MG63 (cell line): Measurements from ENCODE around the gene MAPKBP1. TPM values are rescaled to one million over a fixed set of nuclear protein-coding genes. Genes with fewer than 3 reads are reported as not detected.
"Not testable (repeated sequence)": the region's sequence is repeated elsewhere in the genome, so short reads cannot be mapped to it uniquely, and the experiment has no call there.

Source experiments
- DNase-seq: peaks from one replicate; pipeline ENCODE4 v3.0.0-alpha.2; 2020
- H3K27me3 ChIP-seq: fragments of 250-450 bp; sonication (Bioruptor Pico); 2 replicates; pipeline ENCODE4 v1.5.1; 2020; ENCODE audit warnings: mild to moderate bottlenecking, moderate library complexity
- H3K36me3 ChIP-seq: fragments of 250-450 bp; sonication (Bioruptor Pico); 2 replicates; pipeline ENCODE4 v1.5.1; 2020; ENCODE audit warnings: mild to moderate bottlenecking, moderate library complexity
- H3K4me3 ChIP-seq: fragments of 250-450 bp; sonication (Bioruptor Pico); 2 replicates; pipeline ENCODE4 v1.5.1; 2020; ENCODE audit warnings: mild to moderate bottlenecking, moderate library complexity
- H3K9me3 ChIP-seq: fragments of 250-450 bp; sonication (Bioruptor Pico); 2 replicates; pipeline ENCODE4 v1.5.1; 2020; ENCODE audit warnings: mild to moderate bottlenecking, moderate library complexity
- total RNA-seq: library from RNA; depleted of rRNA; stranded (reverse); fragments of >200 nt; shearing (Covaris generic); gene quantifications from 2 replicates; pipeline ENCODE4 v1.2.3, GENCODE V29; 2014; ENCODE audit warnings: low replicate concordance

MAPKBP1 gene
- total RNA-seq, 1 experiment from 2014 or later: 2.9 TPM

DNA sequence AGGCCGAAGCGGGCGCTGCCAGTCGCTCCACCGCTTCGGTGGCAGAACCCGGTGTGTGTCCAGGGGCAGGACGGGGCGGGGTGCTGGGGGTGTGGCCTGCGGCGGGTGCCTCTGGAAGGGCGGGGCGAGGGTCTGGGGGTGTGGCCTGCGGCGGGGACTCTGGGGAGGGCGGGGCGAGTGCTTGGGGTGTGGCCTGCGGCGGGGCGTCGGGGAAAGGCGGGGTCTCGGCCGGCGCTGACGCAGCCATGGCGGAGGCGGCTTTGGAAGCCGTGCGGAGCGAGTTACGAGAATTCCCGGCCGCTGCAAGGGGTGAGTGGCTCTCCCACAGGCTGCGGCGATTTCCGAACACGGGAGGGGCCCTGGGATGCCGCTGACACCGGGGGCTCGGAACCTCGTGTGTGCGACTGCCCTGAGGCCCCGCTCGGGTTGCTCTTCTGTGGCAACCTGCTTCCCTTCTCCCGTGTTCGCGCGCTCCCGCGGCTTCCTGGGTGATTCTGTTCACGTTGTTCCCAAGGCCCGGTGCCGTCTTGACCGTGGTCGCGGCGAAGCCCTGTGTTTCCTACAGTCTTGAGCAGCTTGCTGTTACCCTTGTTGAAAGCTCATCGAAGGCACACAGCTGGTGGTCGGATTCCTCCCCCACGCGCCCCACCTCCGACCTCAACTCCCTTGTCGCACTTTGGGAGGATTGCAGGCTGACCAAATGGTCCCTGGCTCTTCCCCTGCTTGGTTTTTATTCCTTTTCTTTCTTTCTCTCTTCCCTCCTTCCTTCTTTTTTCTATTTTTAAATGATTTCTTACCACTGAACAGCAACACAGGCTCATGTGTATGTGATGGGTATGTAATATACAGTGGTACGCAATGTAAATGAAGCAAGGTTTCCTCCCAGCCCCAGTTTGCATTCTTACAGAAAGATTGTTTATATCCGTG, 53.9 kb downstream of the MAPKBP1 start, which contains the start of gene JMJD7:
Gene JMJD7, plus strand, starts transcription at position 213 of the 927 bp plus-strand sequence. Its CDS starts 33 bp downstream, at position 246.
- peak; percentile 84 for DNase-seq
- Histone ChIP-seq H3K27me3 (no peaks in the 10 kb centered on the region), H3K9me3 (no peaks in the 10 kb centered on the region), H3K4me3 (peak within 1 kb of the TSS; percentile 87), H3K36me3 (no peaks in the 10 kb centered on the region)

DNA sequence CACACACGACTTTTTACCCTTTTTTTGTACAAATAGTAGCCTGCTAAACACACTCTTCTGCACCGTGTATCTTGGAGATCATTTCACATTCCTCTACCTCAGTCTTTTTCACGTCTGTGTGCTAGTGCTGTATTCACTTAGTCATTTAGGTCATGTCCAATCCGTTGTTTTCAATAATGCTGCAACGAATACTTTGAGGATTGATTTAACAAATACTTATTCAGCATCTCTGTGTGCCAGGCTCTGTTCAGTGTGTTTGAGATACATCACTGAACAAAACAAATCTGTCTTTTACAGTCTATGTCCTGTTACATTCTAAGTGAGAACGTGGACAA, 54.5 kb downstream of the MAPKBP1 start:
- H3K9me3 ChIP-seq: no peaks in the 10 kb centered on the region
- no peak for DNase-seq
- H3K27me3 ChIP-seq: no peaks in the 10 kb centered on the region
- no peaks in the 10 kb centered on the region for H3K36me3 ChIP-seq
- H3K4me3 ChIP-seq: peak overlapping the region; percentile 87

DNA sequence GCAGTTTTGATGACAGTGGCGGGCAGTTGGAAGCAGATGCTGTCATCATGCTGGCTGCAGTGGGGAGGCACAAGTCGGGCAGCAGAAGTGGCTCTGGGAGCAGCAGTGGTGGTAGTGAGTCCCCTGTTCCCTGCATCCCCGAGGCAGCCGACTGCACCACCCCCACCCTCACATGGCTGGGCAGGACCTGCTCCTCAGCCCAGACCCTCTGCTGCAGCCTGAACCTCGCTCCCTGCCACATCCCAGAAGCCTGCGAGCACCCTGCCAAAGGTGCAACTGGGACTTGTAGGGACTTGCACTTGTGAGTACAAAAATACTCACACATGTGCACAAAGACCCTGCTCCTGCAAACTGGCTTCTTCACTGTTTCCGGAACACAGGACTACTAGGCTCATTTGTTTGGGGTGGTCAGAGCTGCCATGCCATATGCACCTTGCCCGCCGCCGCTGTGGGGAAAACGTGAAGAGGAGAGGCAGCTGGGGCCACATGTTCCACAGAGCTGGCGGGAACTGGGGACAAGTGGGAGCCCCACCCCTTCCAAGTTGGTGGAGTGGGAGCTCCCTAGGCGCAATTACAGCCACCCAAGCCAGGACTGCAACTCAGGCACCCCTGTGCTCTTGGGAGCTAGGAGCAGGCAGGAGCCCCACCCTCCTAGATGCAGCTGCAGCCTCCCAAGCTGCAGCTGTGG, 55.8 kb downstream of the MAPKBP1 start:
- H3K9me3 ChIP-seq: no peaks in the 10 kb centered on the region
- no peaks in the 10 kb centered on the region for H3K36me3 ChIP-seq
- DNase-seq: no peak
- no peaks in the 10 kb centered on the region for H3K27me3 ChIP-seq
- H3K4me3 ChIP-seq: no peak overlapping the region

DNA sequence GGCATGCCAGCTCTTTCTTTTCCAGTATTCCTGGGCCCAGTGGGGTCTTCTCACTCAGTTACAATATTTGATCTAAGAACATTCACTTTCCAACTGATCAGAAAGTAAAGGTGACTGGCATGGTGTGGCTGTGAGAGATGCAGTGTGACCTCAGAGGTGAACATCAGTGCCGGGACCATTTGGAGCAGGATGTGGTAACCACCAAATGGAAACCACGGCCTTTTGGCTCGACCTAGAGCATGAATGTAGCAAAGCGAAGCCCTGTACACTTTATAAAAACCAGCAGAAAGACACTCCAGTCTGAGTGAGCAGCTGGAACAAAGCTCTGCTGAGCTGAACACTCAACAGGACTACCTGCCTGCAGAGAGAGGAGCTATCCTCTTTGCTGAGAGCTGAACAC, 57.0 kb downstream of the MAPKBP1 start:
- not testable (repeated sequence) for H3K9me3 ChIP-seq, DNase-seq, H3K27me3 ChIP-seq, H3K4me3 ChIP-seq, H3K36me3 ChIP-seq

DNA sequence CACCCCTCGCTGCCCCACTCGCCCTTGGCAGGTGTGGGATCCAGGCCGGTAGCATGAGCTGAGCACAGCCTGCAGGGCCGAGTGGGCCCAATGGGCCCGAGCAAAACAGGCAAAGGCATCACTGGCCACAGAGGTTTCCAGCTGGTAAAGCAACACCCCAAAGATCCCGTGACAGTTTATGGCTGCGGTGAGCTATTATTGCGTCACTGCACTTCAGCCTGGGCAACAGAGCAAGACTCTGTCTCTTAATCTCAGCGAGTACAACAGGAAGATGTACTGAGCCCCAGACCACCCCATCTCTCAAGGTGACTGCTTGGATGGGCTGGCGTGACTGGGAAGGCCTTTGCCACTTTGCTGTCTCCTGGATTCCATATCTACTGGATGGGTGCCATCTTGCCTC, 57.9 kb downstream of the MAPKBP1 start:
- Histone ChIP-seq H3K9me3 (no peaks in the 10 kb centered on the region), H3K4me3 (no peak overlapping the region), H3K27me3 (no peaks in the 10 kb centered on the region), H3K36me3 (no peaks in the 10 kb centered on the region)
- no peak for DNase-seq

DNA sequence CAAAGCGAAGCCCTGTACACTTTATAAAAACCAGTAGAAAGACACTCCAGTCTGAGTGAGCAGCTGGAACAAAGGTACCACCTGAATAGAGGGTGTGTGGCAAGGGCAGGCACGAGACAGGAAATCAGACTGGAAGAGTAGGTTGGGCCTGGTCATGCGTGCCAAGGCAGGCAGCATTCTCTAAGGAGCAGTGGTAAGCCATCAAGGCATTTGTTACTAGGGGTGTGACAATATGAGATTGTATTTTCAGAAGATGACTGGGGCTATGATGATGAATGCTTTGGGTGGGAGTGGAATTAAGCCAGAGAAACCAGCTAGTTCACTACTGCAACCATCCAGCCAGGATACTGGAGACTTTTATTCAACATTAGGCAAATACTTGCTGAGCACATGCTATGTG, 58.6 kb downstream of the MAPKBP1 start:
- Histone ChIP-seq H3K36me3 (no peaks in the 10 kb centered on the region), H3K9me3 (no peaks in the 10 kb centered on the region), H3K4me3 (no peak overlapping the region), H3K27me3 (no peaks in the 10 kb centered on the region)
- no peak for DNase-seq

DNA sequence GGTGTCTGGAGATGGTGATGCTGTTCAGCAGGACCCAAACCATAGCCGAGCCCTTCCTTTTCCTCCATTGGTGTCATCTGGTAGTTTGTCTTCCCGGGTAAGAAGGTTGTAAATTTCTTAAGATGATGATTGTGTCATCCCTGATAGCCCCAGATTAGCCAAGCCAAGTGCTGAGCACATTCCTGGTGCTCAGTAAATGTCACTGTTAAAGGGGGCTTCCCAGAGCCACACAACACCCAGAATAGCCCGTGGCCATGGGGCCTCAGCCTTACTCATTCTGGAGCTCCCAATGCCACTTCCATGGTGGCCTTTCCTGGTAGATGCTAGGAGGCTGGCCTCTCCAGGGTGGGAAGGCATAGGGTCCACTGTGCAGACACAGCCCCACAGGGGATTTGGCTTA, 59.8 kb downstream of the MAPKBP1 start:
- Histone ChIP-seq H3K27me3 (no peaks in the 10 kb centered on the region), H3K9me3 (no peaks in the 10 kb centered on the region), H3K4me3 (no peak overlapping the region), H3K36me3 (no peaks in the 10 kb centered on the region)
- no peak for DNase-seq

DNA sequence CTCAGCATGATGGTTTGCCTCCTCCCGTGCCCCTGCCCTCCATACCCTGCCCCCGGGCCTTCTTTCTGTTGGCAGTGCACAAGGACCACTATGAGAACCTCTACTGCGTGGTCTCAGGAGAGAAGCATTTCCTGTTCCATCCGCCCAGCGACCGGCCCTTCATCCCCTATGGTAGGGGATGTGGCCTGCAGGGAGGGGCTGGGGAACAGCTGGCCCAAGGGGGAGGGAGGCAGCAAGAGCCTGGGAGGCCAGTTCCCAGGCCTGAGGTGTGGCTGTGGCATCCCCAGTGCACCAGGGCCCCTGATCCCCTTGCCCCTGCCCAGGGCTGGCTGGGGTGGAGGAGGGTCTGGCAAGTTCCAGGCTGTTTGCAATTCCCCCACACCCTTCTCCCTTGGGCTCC, 61.8 kb downstream of the MAPKBP1 start:
- Histone ChIP-seq H3K36me3 (no peaks in the 10 kb centered on the region), H3K4me3 (no peak overlapping the region), H3K27me3 (no peaks in the 10 kb centered on the region), H3K9me3 (no peaks in the 10 kb centered on the region)
- no peak for DNase-seq

DNA sequence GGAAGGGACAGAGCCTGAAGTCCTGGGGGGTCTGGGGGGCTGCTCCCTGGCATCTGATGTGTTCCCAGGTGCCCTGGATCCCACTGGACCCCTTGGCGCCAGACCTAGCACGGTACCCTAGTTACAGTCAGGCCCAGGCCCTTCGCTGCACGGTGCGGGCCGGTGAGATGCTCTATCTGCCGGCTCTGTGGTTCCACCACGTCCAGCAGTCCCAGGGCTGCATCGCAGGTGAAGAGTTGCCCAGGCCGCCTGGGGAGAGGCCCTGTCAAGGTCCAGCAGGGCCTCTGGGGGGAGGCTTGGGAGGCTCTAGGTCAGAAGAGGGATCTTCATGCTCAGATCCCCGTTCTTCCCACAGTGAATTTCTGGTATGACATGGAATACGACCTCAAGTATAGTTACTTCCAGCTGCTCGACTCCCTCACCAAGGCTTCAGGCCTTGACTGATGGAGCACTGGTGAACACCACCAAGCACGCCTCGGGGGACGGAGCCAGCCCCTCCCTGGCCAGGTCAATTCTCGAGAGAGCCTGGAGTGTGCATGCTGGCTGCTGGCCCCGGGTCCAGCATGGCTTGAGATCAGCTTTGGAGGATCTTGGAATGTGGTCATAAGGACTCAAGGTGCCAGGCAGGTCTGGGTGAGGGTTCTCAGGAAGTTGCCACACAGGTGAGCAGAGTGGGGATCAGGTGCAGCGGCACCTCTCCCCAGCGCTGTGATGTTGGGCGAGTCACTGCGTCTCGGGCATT, 62.6 kb downstream of the MAPKBP1 start:
- Histone ChIP-seq H3K9me3 (no peaks in the 10 kb centered on the region), H3K36me3 (no peaks in the 10 kb centered on the region), H3K27me3 (no peaks in the 10 kb centered on the region), H3K4me3 (no peak overlapping the region)
- no peak for DNase-seq

DNA sequence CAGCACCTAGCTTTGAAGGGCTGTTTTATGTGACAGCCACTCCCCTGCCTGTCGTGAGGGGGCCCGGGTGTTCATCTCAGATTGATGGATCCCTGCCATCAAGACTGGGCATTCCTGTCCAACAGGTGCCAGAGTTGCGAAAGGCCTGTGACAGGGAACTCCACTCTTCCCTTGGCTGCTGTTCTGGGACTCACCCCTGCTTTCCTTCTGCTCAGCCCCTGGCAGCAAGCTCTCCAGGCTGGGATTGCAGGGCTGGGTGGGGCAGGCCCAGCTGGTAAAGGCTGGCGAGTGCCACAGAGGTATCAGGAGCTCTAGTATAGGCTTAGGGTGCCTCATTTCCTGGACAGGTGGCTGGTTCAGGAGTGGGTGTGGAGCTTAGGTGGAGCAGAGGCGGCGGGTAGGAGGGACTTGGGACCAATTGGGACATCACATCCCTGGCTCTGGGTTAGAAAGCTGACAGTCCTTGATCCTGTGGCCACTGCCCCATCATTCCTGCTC, 64.2 kb downstream of the MAPKBP1 start, which contains the start of gene PLA2G4B:
Gene PLA2G4B, plus strand, starts transcription at position 448 of the 498 bp plus-strand sequence. CDS start 67 bp downstream, outside the sequence.
- no peaks in the 10 kb centered on the region for H3K9me3 ChIP-seq
- DNase-seq: no peak
- no peaks in the 10 kb centered on the region for H3K27me3 ChIP-seq
- H3K36me3 ChIP-seq: no peaks in the 10 kb centered on the region
- H3K4me3 ChIP-seq: no peak within 1 kb of the TSS

DNA sequence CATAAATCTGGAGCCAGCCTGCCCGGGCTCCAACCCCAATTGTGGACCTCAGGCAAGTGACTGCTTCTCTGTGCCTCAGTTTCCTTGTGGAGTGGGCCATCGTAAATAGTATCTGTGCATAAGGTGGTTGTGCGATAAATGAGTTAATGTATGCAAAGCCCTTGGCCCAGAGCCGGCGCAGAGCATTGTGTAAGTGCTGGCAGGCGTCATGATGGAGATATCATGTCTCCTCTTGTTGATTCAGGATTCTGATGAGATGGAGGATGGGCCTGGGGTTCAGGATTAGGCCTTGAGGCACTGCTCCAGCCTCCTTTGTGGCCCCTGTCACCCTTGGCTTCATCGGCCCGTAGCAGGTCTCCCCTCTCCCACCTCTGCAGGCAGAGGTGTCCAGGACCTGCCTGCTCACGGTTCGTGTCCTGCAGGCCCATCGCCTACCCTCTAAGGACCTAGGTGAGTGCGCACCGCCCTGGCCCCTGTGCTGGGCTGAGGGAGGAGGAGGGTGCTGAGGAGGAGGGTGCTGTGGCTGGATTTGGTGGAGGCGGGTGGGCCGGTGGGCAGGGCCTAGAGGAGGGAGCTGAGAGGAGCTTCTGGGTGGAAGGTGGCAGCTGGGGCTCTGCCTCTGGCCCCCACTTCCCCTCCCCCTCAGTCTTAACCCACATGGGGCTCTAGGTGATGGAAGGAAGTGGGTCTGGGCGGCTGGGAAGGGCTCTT, 65.7 kb downstream of the MAPKBP1 start:
- Histone ChIP-seq H3K9me3 (no peaks in the 10 kb centered on the region), H3K36me3 (no peaks in the 10 kb centered on the region), H3K4me3 (no peak overlapping the region), H3K27me3 (no peaks in the 10 kb centered on the region)
- DNase-seq: no peak

DNA sequence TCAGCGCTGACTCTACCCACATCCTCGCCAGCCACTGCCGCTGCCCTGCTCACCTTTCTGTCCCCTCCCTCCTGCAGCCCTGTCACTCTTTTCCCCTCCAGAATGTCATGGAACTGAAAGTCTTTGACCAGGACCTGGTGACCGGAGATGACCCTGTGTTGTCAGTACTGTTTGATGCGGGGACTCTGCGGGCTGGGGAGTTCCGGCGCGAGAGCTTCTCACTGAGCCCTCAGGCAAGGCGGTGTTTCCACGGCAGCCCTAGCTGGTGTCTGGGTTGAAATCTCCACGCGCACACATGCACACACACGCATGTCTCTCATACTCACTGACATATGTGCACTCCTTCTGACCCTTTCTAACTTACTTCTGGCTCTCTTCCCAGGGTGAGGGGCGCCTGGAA, 66.4 kb downstream of the MAPKBP1 start:
- no peaks in the 10 kb centered on the region for H3K36me3 ChIP-seq
- no peaks in the 10 kb centered on the region for H3K9me3 ChIP-seq
- no peak overlapping the region for H3K4me3 ChIP-seq
- H3K27me3 ChIP-seq: no peaks in the 10 kb centered on the region
- no peak for DNase-seq

DNA sequence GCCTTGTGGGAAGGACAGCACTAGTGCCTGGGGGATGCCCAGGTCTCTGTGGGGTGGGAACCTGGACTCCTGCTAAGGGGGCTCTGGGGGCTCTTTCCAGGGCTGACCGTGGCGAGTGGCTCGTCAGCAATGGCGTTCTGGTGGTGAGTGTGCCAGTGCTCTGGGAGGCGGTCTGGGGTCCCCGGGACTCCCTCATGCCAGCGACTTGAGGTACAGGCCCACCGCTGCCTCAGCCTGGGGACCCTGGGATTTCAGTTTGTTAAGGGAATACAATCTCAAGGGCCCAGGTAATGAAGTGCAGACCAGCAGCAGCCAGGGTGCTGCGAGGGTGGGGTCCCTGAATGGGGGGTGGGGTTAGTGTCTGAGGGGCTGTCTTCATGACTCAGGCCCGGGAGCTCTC, 66.8 kb downstream of the MAPKBP1 start:
- no peak overlapping the region for H3K4me3 ChIP-seq
- H3K27me3 ChIP-seq: no peaks in the 10 kb centered on the region
- DNase-seq: no peak
- no peaks in the 10 kb centered on the region for H3K9me3 ChIP-seq
- H3K36me3 ChIP-seq: no peaks in the 10 kb centered on the region

DNA sequence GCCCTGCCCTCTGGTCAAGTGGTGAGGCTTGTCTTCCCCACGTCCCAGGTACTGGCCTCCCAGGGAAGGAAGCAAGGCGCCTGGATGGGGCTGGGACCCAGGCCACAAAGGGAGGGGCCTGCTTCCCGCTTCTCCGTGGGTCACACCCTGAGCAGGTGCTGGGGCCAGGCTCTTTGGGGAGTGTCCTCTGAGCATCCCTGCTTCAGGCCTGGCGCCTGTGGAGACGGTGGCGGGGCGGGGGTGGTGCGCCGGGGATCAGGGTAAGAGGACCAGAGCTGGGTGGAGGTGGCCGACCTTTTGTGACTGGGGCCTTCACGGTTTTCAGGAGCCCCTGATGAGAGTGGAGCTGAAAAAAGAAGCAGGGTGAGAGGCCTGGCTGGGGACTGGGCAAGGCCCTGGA, 67.9 kb downstream of the MAPKBP1 start:
- no peaks in the 10 kb centered on the region for H3K9me3 ChIP-seq
- no peak for DNase-seq
- no peaks in the 10 kb centered on the region for H3K27me3 ChIP-seq
- H3K36me3 ChIP-seq: no peaks in the 10 kb centered on the region
- no peak overlapping the region for H3K4me3 ChIP-seq

DNA sequence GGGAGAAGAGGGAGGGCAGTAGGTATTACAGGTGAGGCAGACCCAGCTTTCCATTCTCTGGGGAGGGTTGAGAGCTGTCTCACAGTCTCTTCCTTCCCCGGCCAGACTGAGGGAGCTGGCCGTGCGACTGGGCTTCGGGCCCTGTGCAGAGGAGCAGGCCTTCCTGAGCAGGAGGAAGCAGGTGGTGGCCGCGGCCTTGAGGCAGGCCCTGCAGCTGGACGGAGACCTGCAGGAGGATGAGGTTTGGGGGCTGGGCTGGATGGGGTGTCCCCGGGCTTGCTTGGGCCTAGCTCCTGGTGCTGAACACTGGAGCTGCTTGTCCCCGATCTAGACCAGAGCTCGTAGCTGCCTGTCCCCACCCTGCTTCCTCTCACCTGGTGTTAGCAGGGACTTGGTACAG, 69.3 kb downstream of the MAPKBP1 start:
- no peaks in the 10 kb centered on the region for H3K9me3 ChIP-seq
- H3K36me3 ChIP-seq: no peaks in the 10 kb centered on the region

DNA sequence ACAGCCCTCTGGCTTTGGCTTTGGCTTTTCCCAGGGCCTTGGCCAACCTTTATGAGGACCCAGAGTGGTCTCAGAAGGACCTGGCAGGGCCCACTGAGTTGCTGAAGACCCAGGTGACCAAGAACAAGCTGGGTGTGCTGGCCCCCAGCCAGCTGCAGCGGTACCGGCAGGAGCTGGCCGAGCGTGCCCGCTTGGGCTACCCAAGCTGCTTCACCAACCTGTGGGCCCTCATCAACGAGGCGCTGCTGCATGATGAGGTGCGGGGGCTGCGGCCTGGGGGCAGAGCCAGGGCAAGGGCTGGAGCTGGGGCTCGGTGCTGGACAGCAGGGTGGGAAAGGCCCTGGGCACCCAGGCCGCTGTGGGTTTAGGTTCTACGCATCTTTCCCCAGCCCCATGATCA, 70.5 kb downstream of the MAPKBP1 start:
- Histone ChIP-seq H3K36me3 (no peaks in the 10 kb centered on the region), H3K27me3 (no peaks in the 10 kb centered on the region), H3K9me3 (no peaks in the 10 kb centered on the region), H3K4me3 (no peak overlapping the region)
- no peak for DNase-seq

More for the DNA sequence above, 69.3 kb downstream of the MAPKBP1 start:
- no peak overlapping the region for H3K4me3 ChIP-seq
- no peaks in the 10 kb centered on the region for H3K27me3 ChIP-seq
- no peak for DNase-seq
